GM19035 (cell line): Measurements from ENCODE around the gene NDUFV1.
"Not testable (repeated sequence)": the region's sequence is repeated elsewhere in the genome, so short reads cannot be mapped to it uniquely, and the experiment has no call there.

Source experiments
- ATAC-seq: cut with Tn5 transposase; IDR thresholded peaks from one replicate; pipeline ENCODE4 v1.9.1; 2021; ENCODE audit not compliant: unreplicated experiment

Gene NDUFV1

GRCh38 chr11:67652965-67653845, 46.5 kb downstream of the NDUFV1 start:
- no peak for ATAC-seq

- ATAC-seq, result no peak
These were observed 47.5 kb downstream of the NDUFV1 start for GRCh38 chr11:67654225-67654624.

- ATAC-seq, result no peak
These were observed 49.7 kb downstream of the NDUFV1 start for GRCh38 chr11:67656278-67656922.

- ATAC-seq, result no peak
These were observed 50.6 kb downstream of the NDUFV1 start for GRCh38 chr11:67657300-67657699.

- not testable (repeated sequence) for ATAC-seq
These were observed 53.0 kb downstream of the NDUFV1 start for GRCh38 chr11:67659651-67660165.

GRCh38 chr11:67660752-67661151, 54.0 kb downstream of the NDUFV1 start:
- ATAC-seq, result not testable (repeated sequence)
